ENCODE results near the gene KDELR1.

DNA sequence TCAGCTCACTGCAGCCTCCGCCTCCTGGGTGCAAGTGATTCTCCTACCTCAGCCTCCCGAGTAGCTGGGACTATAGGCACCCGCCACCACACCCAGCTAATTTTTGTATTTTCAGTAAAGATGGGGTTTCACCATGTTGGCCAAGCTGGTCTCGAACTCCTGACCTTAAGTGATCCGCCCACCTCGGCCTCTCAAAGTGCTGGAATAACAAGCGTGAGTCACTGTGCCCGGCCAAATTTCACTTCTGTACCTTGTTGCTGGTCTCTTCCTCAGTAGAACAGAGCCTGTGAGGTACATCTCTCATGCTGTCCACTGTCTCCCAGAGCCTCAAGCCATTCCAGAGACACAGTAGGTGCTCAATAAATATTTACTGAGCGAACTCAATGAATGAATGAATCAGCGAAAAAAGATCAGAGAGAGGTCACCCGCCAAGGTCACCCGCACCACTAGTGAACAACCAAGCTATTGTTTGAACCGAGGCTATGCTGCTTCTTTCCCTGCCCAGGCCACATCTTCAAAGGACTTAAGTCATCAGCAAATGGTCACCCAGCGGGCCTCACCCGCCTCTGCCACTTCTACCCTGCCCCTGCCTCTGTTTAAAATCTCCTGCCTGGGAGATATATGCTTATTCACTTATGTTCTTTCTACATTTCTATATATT is 36.9 kb downstream of the KDELR1 start:
- peak; percentile 44; the same call in 1 of the 2 replicates for TF ChIP-seq LEF1 (IDR thresholded peaks at IDR 0.05)
- TF ChIP-seq CHCHD3 (CRISPR knock-in tag; IDR thresholded peaks at IDR 0.05), result no peak
- TF ChIP-seq RFX7 (CRISPR knock-in tag; IDR thresholded peaks at IDR 0.05), result no peak
- TF ChIP-seq PURB (CRISPR knock-in tag; IDR thresholded peaks at IDR 0.05; ENCODE audit: low read depth), result no peak
- no peak for TF ChIP-seq RAD21 (CRISPR knock-in tag; conservative IDR thresholded peaks at IDR 0.05 in 1 of 2, IDR thresholded peaks at IDR 0.05 in 1 of 2)
- no peak for TF ChIP-seq BHLHE40 (IDR thresholded peaks at IDR 0.05; ENCODE audit: low read length)
- TF ChIP-seq EZH2 (IDR thresholded peaks at IDR 0.05; ENCODE audit: borderline replicate concordance, low read depth, low read length), result no peak
- TF ChIP-seq SIX5 (IDR thresholded peaks at IDR 0.05; ENCODE audit: borderline replicate concordance in 1 of 2, insufficient read depth in 1 of 2, low read depth in 1 of 2, low read length in 2 of 2), result no peak
- TF ChIP-seq, protein P1, sequence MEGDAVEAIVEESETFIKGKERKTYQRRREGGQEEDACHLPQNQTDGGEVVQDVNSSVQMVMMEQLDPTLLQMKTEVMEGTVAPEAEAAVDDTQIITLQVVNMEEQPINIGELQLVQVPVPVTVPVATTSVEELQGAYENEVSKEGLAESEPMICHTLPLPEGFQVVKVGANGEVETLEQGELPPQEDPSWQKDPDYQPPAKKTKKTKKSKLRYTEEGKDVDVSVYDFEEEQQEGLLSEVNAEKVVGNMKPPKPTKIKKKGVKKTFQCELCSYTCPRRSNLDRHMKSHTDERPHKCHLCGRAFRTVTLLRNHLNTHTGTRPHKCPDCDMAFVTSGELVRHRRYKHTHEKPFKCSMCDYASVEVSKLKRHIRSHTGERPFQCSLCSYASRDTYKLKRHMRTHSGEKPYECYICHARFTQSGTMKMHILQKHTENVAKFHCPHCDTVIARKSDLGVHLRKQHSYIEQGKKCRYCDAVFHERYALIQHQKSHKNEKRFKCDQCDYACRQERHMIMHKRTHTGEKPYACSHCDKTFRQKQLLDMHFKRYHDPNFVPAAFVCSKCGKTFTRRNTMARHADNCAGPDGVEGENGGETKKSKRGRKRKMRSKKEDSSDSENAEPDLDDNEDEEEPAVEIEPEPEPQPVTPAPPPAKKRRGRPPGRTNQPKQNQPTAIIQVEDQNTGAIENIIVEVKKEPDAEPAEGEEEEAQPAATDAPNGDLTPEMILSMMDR (IDR thresholded peaks at IDR 0.05 in 2 of 3, conservative IDR thresholded peaks at IDR 0.05 in 1 of 3; ENCODE audit: insufficient read depth in 2 of 3, low read depth in 1 of 3, low read length in 3 of 3), result no peak
- TF ChIP-seq, protein P2, sequence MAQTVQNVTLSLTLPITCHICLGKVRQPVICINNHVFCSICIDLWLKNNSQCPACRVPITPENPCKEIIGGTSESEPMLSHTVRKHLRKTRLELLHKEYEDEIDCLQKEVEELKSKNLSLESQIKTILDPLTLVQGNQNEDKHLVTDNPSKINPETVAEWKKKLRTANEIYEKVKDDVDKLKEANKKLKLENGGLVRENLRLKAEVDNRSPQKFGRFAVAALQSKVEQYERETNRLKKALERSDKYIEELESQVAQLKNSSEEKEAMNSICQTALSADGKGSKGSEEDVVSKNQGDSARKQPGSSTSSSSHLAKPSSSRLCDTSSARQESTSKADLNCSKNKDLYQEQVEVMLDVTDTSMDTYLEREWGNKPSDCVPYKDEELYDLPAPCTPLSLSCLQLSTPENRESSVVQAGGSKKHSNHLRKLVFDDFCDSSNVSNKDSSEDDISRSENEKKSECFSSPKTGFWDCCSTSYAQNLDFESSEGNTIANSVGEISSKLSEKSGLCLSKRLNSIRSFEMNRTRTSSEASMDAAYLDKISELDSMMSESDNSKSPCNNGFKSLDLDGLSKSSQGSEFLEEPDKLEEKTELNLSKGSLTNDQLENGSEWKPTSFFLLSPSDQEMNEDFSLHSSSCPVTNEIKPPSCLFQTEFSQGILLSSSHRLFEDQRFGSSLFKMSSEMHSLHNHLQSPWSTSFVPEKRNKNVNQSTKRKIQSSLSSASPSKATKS (CRISPR knock-in tag; IDR thresholded peaks at IDR 0.05), result no peak
- no peak for TF ChIP-seq ZKSCAN8 (CRISPR knock-in tag; IDR thresholded peaks at IDR 0.05)
- TF ChIP-seq POLR2A (conservative IDR thresholded peaks at IDR 0.05), result no peak
- no peak for TF ChIP-seq SP1 (CRISPR knock-in tag; IDR thresholded peaks at IDR 0.05)
- TF ChIP-seq MAX (CRISPR knock-in tag; IDR thresholded peaks at IDR 0.05), result no peak

All from K562 (cell line).